ENCODE results near the gene CNOT11. TPM values are rescaled to one million over a fixed set of nuclear protein-coding genes. Genes with fewer than 3 reads are reported as not detected.
"Not testable (repeated sequence)": the region's sequence is repeated elsewhere in the genome, so short reads cannot be mapped to it uniquely, and the experiment has no call there.

Gene CNOT11
- total RNA-seq, 2 experiments from 2014 or later = 54.6 to 56.2 TPM

DNA sequence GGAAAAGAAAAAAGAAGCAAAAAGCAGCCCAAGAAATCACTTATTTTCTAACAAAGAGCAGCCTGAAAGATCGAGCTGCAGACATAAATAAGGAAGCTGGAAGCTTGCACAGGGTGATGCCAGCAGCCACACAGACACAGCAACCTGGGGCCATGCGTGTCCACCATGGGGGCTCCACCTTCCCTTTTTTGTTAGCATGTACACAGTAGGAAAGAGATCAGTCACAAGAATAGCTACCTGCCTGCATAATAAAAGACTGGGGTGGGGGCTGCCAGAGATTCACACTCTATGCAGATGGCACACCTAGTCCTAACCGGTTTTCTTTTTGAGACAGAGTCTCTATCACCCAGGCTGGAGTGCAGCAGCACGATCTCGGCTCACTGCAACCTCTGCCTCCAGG lies 2.9 kb upstream of the CNOT11 start:
- Mint-ChIP-seq H3K27ac (no peak overlapping the region), H3K4me1 (ENCODE audit: low read depth) (peaks cover 19% of the 10 kb centered on the region), H3K4me3 (no peak overlapping the region), H3K9me3 (no peaks in the 10 kb centered on the region), H3K27me3 (no peaks in the 10 kb centered on the region), H3K36me3 (peaks cover 6% of the 10 kb centered on the region)
- DNase-seq = no peak
- intact Hi-C loops (cut with micrococcal nuclease) = loop anchor here (5.0 to 10.0 kb wide), 2 partner anchors 77 to 135 kb away; partner anchors contain the start of gene CREG2
- ChIA-PET CTCF (interaction anchor here (0.7 kb wide), 1 partner anchor 112 kb away, joined by 3 read pairs; no protein-coding TSS in a partner anchor), POLR2A (no interaction called here)

DNA sequence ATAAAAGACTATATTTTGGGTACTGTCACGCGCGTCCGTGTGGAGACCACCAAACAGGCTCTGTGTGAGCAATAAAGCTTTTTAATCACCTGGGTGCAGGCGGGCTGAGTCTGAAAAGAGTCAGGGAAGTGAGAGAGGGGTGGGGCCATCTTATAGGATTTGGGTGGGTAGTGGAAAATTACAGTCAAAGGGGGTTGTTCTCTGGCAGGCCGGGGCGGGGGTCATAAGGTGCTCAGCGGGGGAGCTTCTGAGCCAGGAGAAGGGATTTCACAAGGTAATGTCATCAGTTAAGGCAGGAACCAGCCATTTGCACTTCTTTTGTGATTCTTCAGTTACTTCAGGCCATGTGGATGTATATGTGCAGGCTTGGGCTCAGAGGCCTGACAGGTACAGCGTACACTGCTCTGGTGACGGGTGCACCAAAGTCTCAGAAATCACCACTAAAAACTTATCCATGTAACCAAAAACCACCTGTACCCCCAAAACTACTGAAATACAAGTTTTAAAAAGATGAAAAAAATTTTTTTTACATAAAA lies 1.4 kb upstream of the CNOT11 start:
- intact Hi-C loops (cut with micrococcal nuclease) = loop anchor here (5.0 kb wide), 1 partner anchor 76 kb away; no protein-coding TSS in a partner anchor
- ChIA-PET CTCF (interaction anchor here (1.0 to 2.5 kb wide), 6 partner anchors 27 to 239 kb away, joined by 3 to 15 read pairs (median 6); no protein-coding TSS in a partner anchor), POLR2A (interaction anchor here (1.4 to 3.1 kb wide), 3 partner anchors 19 to 239 kb away, joined by 5 to 9 read pairs (median 6); no protein-coding TSS in a partner anchor)
- not testable (repeated sequence) for DNase-seq, H3K4me3 Mint-ChIP-seq, H3K36me3 Mint-ChIP-seq, H3K9me3 Mint-ChIP-seq, H3K27me3 Mint-ChIP-seq, H3K27ac Mint-ChIP-seq
- H3K4me1 Mint-ChIP-seq (ENCODE audit: low read depth) = peaks cover 31% of the 10 kb centered on the region

DNA sequence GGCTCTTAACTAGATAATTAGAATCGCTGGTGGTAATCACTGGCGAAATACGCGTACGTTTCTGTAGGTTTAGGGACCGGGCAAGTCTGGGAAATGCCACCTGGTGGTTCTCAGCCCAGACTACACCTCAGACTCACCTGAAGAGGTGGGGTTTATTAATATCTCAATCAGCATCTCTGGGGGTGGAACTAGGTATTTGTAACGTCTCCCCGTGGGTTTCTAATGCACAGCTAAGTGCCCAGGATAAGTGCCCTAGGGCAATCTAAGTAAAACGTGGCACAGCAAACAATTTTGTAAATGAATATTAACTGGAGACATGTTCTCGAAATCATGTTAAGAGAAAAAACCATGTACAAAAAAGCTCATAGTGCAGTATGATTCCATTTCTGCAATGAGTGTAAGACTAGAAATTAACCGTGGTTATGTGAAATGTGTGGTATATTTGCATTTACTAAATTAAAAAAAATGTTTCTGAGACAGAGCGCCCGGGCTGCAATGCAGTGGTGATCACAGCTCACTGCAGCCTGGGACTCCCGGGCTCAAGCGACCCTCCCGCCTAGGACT lies 760 bp upstream of the CNOT11 start:
- Mint-ChIP-seq H3K4me3 (peak overlapping the region; percentile 95), H3K9me3 (no peaks in the 10 kb centered on the region), H3K27ac (peak overlapping the region; percentile 91), H3K36me3 (peaks cover 6% of the 10 kb centered on the region), H3K4me1 (ENCODE audit: low read depth) (peaks cover 37% of the 10 kb centered on the region), H3K27me3 (no peaks in the 10 kb centered on the region)
- intact Hi-C loops (cut with micrococcal nuclease) = loop anchor here (1.0 to 5.0 kb wide), 6 partner anchors 20 to 689 kb away; partner anchors contain the start of genes PDCL3 and RPL31
- POLR2A ChIA-PET = interaction anchor here (1.4 to 3.1 kb wide), 5 partner anchors 18 to 239 kb away, joined by 5 to 10 read pairs (median 6); partner anchors contain the start of gene RNF149
- CTCF ChIA-PET = interaction anchor here (0.6 to 2.5 kb wide), 10 partner anchors 11 to 249 kb away, joined by 3 to 15 read pairs (median 5); partner anchors contain the start of gene RPL31
- DNase-seq = peak; percentile 29

DNA sequence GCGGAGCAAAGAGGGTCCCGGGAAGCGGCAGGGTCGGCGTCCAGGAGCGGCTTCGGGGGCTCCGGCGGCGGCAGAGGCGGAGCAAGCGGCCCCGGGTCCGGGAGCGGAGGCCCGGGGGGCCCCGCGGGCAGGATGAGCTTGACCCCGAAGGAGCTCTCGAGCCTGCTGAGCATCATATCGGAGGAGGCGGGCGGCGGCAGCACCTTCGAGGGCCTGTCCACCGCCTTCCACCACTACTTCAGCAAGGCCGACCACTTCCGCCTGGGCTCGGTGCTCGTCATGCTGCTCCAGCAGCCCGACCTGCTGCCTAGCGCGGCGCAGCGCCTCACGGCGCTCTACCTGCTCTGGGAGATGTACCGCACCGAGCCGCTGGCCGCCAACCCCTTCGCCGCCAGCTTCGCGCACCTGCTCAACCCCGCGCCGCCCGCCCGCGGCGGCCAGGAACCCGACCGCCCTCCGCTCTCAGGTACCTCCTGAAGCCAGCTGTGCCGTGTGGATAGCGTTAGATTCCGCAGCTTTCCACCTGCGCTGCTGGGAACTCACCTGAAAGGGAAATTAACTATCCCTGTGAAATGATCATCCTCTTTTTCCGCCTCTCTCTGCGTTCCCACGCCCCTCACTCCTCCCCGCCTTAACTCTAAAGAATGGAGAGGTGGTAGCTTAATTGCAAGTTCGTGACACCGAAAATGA lies 472 bp downstream of the CNOT11 start:
- POLR2A ChIA-PET = interaction anchor here (0.6 to 3.1 kb wide), 14 partner anchors 11 to 458 kb away, joined by 3 to 10 read pairs (median 5); partner anchors contain the start of gene RNF149
- peak; percentile 83 for DNase-seq
- CTCF ChIA-PET = interaction anchor here (0.5 to 2.5 kb wide), 12 partner anchors 14 to 734 kb away, joined by 3 to 10 read pairs (median 4); partner anchors contain the start of genes CREG2 and RPL31
- H3K9me3 Mint-ChIP-seq = no peaks in the 10 kb centered on the region
- peaks cover 14% of the 10 kb centered on the region for H3K36me3 Mint-ChIP-seq
- peak overlapping the region; percentile 91 for H3K27ac Mint-ChIP-seq
- peak overlapping the region; percentile 95 for H3K4me3 Mint-ChIP-seq
- intact Hi-C loops (cut with micrococcal nuclease) = loop anchor here (2.0 to 5.0 kb wide), 4 partner anchors 74 to 690 kb away; partner anchors contain the start of genes PDCL3 and RPL31
- H3K27me3 Mint-ChIP-seq = no peaks in the 10 kb centered on the region
- peaks cover 43% of the 10 kb centered on the region for H3K4me1 Mint-ChIP-seq (ENCODE audit: low read depth)

DNA sequence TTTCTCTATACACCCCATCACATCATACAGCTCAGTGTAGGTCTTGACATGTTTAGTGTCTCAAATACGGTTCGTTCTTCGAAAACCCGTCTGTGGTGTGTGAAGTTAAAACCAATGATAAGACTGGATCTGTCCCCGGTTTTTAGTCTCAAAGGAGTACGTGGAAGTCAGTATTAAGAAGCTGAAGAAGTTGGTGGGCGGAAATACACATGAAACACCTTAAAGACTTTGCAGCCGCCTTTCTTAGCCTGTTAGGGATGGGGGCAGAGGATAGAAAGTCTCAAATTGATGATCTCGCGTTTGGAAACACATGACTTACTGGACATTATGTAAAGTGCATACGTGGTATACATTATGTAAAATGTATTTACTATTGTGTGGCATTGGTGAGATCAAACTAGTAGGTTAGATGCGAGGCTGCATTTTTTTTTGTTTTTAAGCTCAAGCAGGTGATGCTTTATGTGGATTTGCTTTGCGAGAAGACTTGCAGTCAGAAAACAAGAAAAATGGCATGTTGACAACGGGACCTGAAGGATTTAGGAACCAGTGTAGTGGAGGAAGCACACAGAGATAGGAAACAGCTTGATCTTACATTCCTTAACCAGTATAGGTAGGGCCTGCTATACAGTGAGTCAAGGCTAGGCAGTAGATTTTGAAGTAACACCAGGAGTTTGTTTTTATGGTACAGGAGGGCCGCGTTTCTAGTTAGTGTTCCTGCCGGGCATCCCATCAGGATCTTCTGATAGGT lies 1.2 kb downstream of the CNOT11 start:
- DNase-seq = no peak
- Mint-ChIP-seq H3K9me3 (no peaks in the 10 kb centered on the region), H3K36me3 (peaks cover 18% of the 10 kb centered on the region), H3K27ac (peak overlapping the region; percentile 91), H3K4me1 (ENCODE audit: low read depth) (peaks cover 45% of the 10 kb centered on the region), H3K27me3 (no peaks in the 10 kb centered on the region), H3K4me3 (peak overlapping the region; percentile 95)
- ChIA-PET POLR2A (interaction anchor here (0.6 to 3.1 kb wide), 11 partner anchors 10 to 457 kb away, joined by 3 to 10 read pairs (median 5); partner anchors contain the start of gene RNF149), CTCF (interaction anchor here (0.9 to 2.5 kb wide), 7 partner anchors 14 to 241 kb away, joined by 3 to 9 read pairs (median 4); partner anchors contain the start of gene CREG2)
- intact Hi-C loops (cut with micrococcal nuclease) = loop anchor here (2.0 to 5.0 kb wide), 4 partner anchors 73 to 691 kb away; partner anchors contain the start of genes PDCL3 and RPL31

DNA sequence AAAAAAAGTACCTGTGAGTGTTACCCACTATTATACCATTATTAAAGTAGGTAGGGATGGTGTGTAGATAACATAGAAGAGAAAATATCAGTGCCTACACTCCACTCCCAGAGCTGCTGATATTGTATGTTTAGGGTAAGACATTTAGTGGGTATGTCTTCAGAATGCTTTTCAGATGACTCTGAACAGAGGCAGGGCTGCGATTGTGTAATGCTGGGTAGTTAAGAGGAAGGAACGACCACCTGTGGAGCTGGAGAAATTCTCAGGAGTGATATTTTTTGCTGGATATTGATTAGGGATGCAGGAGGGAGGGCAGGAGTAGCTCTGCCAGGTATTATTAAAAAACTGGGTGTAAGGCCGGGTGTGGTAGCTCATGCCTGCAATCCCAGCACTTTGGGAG lies 2.8 kb downstream of the CNOT11 start:
- H3K36me3 Mint-ChIP-seq = peaks cover 25% of the 10 kb centered on the region
- H3K9me3 Mint-ChIP-seq = no peaks in the 10 kb centered on the region
- H3K27ac Mint-ChIP-seq = no peak overlapping the region
- peaks cover 54% of the 10 kb centered on the region for H3K4me1 Mint-ChIP-seq (ENCODE audit: low read depth)
- intact Hi-C loops (cut with micrococcal nuclease) = no loop called here
- DNase-seq = no peak
- CTCF ChIA-PET = interaction anchor here (1.1 kb wide), 1 partner anchor 14 kb away, joined by 4 read pairs; no protein-coding TSS in a partner anchor
- H3K4me3 Mint-ChIP-seq = no peak overlapping the region
- H3K27me3 Mint-ChIP-seq = no peaks in the 10 kb centered on the region
- POLR2A ChIA-PET = interaction anchor here (1.1 to 1.3 kb wide), 2 partner anchors 16 to 53 kb away, joined by 3 read pairs; partner anchors contain the start of gene RNF149

DNA sequence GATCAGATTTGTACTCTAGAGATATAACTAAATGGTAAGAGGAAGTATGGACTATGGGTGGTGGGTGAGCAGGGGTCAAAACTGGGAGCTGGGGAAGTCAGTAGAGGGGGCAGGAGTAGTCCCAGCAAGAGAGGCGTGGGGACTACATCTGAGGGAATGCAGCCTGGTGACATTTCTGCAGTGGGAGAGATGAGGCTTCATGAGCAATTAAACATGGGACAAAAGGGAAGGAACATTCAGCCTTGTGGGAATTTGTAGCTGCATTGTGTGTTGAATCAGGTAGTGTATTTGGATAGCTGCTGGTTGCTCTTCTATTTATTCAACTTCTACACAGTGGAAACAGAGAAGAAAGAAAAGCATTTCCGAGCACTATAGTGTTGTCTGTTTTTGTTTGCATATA lies 3.6 kb downstream of the CNOT11 start:
- Mint-ChIP-seq H3K27me3 (no peaks in the 10 kb centered on the region), H3K36me3 (peaks cover 25% of the 10 kb centered on the region), H3K4me1 (ENCODE audit: low read depth) (peaks cover 53% of the 10 kb centered on the region), H3K27ac (no peak overlapping the region), H3K9me3 (no peaks in the 10 kb centered on the region), H3K4me3 (no peak overlapping the region)
- intact Hi-C loops (cut with micrococcal nuclease) = no loop called here
- no peak for DNase-seq
- ChIA-PET CTCF (no interaction called here), POLR2A (interaction anchor here (1.1 to 1.3 kb wide), 2 partner anchors 15 to 52 kb away, joined by 3 read pairs; partner anchors contain the start of gene RNF149)

DNA sequence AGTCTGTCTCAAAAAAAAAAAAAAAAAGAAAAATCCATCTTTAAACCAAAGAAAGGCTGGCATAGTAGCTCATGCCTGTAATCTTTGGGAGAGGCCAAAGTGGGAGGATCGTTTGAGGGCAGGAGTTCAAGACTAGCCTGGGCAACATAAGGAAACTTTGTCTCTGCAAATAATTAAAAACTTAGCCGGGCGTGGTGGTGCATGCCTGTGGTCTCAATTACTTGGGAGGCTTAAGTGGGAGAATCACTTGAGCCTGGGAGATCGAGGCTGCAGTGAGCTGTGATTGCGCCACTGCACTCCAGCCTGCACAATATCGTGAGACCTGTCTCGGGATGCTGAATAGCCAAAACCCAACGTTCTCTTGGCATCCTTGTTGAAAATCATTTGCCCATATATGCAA lies 6.1 kb downstream of the CNOT11 start:
- CTCF ChIA-PET = interaction anchor here (0.6 kb wide), 1 partner anchor 42 kb away, joined by 3 read pairs; no protein-coding TSS in a partner anchor
- intact Hi-C loops (cut with micrococcal nuclease) = no loop called here
- Mint-ChIP-seq H3K27ac (no peak overlapping the region), H3K4me1 (ENCODE audit: low read depth) (peaks cover 56% of the 10 kb centered on the region), H3K36me3 (peaks cover 29% of the 10 kb centered on the region), H3K4me3 (no peak overlapping the region), H3K9me3 (no peaks in the 10 kb centered on the region), H3K27me3 (no peaks in the 10 kb centered on the region)
- POLR2A ChIA-PET = interaction anchor here (0.6 kb wide), 1 partner anchor 50 kb away, joined by 3 read pairs; no protein-coding TSS in a partner anchor
- DNase-seq = no peak

DNA sequence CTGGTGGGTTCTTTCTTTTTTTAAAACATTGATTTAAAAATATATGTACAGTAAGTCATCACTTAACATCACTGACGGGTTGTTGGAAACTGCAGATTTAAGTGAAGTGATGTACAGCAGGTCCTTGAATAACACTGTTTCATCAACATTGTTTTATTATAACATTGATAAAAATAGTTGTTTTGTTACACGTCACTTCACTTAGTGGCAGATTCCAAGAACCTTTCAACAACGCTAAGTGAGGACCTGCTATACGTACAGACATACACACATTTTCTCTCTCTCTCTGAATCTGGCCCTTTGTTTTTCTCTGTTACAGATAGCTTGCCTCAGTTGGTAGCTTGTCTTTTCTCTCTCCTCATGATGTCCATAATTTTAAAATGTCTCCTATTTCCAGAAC lies 9.5 kb downstream of the CNOT11 start:
- H3K36me3 Mint-ChIP-seq = peaks cover 51% of the 10 kb centered on the region
- H3K27ac Mint-ChIP-seq = no peak overlapping the region
- no peaks in the 10 kb centered on the region for H3K27me3 Mint-ChIP-seq
- no peaks in the 10 kb centered on the region for H3K9me3 Mint-ChIP-seq
- POLR2A ChIA-PET = no interaction called here
- CTCF ChIA-PET = no interaction called here
- intact Hi-C loops (cut with micrococcal nuclease) = no loop called here
- no peak overlapping the region for H3K4me3 Mint-ChIP-seq
- DNase-seq = no peak
- H3K4me1 Mint-ChIP-seq (ENCODE audit: low read depth) = peaks cover 50% of the 10 kb centered on the region

DNA sequence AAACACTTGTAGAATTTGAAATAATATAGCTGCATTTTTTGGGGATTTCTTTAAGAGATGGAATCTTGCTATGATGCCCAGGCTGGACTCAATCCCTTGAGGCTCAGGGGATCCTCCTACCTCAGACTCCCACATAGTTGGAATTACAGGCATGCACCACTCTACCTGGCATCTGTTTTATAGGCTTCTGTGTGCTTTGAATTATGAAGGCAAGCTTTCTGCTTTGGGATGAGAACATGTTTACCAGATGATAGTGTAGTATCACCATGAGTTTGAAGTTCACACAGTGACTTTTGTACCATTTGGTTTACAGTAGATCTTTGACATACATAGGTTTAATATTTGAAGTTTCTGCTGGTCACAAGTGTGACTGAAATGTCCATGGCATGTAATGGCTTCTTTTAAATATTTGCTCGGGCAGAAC lies 10.7 kb downstream of the CNOT11 start:
- H3K4me1 Mint-ChIP-seq (ENCODE audit: low read depth) = peaks cover 52% of the 10 kb centered on the region
- H3K36me3 Mint-ChIP-seq = peaks cover 54% of the 10 kb centered on the region
- DNase-seq = no peak
- no peaks in the 10 kb centered on the region for H3K9me3 Mint-ChIP-seq
- H3K4me3 Mint-ChIP-seq = no peak overlapping the region
- no peak overlapping the region for H3K27ac Mint-ChIP-seq
- ChIA-PET POLR2A (interaction anchor here (0.6 to 1.8 kb wide), 3 partner anchors 10 to 511 kb away, joined by 3 to 6 read pairs (median 4); no protein-coding TSS in a partner anchor), CTCF (no interaction called here)
- intact Hi-C loops (cut with micrococcal nuclease) = no loop called here
- no peaks in the 10 kb centered on the region for H3K27me3 Mint-ChIP-seq

DNA sequence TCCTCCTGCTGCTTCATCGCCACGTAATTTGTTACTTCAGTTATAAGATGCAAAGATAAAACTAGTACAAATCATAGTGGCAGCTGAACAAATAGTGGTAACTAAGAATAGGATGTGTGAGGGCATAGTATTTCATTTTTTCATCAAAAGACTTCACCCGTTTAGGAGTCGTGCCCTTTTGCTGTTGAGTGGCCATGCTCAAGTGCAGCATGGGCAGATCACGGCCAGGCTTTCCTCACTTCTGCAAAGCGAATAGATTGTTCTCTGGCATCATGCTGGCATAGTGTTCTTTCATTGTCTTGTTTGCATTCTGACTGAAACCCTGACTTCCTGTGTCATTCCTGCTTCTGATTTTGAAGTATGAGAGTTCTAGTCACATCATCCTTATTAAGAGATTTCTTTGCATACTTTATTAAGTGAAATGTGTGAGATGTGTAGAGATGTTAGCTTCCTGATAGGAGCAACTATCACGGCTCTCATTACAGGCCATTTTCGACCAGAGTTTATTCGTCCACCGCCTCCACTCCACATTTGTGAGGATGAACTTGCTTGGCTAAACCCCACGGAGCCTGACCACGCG lies 11.8 kb downstream of the CNOT11 start:
- Mint-ChIP-seq H3K36me3 (peaks cover 52% of the 10 kb centered on the region), H3K27me3 (no peaks in the 10 kb centered on the region), H3K4me1 (ENCODE audit: low read depth) (peaks cover 47% of the 10 kb centered on the region), H3K9me3 (no peaks in the 10 kb centered on the region), H3K4me3 (no peak overlapping the region), H3K27ac (peak overlapping the region; percentile 23)
- intact Hi-C loops (cut with micrococcal nuclease) = loop anchor here (1.0 to 2.0 kb wide), 2 partner anchors 8 to 42 kb away; no protein-coding TSS in a partner anchor
- ChIA-PET CTCF (no interaction called here), POLR2A (interaction anchor here (1.8 kb wide), 1 partner anchor 11 kb away, joined by 6 read pairs; no protein-coding TSS in a partner anchor)
- DNase-seq = no peak
